GM12874 (cell line): ENCODE data around the gene TMEM154.

ENCODE experiments used
- TF ChIP-seq, protein P1 (sequence below): IDR thresholded peaks from 2 replicates; pipeline ENCODE4 v1.5.1; 2011; ENCODE audit warnings: low read depth, mild to moderate bottlenecking, control low read depth, low read length, moderate library complexity; ENCODE audit not compliant: insufficient read depth

The TMEM154 gene

DNA sequence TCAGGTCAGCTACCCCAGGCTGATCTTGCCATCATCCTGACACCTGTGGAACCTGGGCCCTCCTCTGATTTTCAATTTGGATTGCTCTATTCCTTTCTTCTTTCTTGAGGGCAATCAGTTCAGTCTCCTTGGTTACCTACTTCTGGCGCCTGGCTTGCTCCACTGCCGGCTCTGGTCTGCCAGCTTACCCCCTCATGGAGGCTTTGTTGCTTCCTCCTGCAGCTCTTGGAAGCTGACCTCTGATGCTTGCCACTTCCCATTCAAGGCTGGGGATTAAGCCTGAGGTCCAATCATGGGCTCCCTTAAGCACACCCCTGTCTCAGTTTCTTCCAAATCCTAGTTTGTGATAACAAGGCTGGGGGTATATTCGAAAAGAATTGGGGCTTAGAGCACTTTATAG lies 5.4 kb downstream of the TMEM154 start:
- TF ChIP-seq, protein P1, sequence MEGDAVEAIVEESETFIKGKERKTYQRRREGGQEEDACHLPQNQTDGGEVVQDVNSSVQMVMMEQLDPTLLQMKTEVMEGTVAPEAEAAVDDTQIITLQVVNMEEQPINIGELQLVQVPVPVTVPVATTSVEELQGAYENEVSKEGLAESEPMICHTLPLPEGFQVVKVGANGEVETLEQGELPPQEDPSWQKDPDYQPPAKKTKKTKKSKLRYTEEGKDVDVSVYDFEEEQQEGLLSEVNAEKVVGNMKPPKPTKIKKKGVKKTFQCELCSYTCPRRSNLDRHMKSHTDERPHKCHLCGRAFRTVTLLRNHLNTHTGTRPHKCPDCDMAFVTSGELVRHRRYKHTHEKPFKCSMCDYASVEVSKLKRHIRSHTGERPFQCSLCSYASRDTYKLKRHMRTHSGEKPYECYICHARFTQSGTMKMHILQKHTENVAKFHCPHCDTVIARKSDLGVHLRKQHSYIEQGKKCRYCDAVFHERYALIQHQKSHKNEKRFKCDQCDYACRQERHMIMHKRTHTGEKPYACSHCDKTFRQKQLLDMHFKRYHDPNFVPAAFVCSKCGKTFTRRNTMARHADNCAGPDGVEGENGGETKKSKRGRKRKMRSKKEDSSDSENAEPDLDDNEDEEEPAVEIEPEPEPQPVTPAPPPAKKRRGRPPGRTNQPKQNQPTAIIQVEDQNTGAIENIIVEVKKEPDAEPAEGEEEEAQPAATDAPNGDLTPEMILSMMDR, result no peak

DNA sequence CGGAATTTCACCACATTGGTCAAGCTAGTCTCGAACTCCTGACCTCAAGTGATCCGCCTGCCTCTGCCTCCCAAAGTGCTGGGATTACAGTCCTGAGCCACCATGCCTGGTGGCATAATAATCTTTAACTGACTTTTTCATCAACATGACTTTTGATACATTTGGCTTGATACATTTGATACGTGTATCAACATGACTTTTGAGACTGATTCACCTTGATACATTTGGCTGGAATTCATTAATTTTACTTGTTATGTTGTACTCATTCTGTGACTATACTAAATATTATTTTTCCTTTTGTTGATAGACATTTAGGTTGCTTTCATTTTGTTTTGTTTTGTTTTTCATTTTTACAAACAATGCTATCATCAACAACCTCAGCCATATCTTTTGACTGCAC lies 6.3 kb downstream of the TMEM154 start:
- TF ChIP-seq, protein P1, result no peak

GRCh38 chr4:152672206-152673092 lies 7.3 kb downstream of the TMEM154 start:
- TF ChIP-seq, protein P1, result no peak

DNA sequence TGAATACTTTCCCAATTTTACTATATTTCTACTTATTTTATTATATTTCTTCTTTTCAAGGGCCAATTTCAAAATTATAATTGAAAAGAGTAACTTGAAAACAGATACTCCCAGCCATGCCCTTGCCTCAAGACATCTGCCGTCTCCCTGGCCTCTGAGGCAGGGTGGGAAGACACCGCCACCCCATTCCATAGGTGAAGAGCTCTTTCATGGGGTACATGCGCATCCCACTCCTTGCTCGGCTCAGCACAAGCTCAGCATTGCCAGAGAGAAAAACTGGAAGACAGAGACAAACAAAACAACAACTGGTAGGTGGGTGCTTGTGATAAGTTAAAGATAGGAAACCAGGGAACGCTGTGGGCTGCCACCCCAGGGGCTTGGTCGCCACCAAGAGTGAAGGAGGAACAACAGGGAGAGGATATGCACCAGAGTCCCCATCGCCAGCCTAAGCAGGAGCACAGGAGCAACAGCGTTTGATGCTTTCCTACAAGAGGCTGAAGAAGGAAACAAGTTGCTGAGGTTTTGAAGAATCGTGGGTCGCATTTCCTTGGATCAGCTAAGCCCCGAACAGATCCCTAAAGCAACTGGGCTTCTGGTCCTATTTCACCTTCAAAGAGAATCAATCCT lies 11.3 kb downstream of the TMEM154 start:
- TF ChIP-seq, protein P1, result no peak

DNA sequence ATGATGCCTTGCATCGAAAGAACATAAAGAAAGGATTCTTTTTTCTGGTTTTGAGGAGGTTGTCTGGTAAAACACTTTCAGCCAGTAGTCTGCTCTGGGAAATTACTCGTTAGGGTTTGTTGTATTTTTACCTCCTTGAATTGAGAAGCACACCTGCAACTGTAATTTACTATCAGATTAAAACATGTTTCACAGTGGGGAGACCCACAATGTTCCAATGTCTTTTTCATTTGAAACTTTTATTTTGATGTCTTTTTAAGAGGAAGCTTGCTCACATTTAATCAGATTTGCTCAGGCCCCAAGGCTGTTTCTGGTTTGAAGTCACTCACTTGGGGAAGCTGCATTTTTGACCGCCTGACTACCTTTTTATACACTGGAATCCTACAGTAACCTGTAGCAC lies 12.0 kb downstream of the TMEM154 start:
- TF ChIP-seq, protein P1, result no peak

DNA sequence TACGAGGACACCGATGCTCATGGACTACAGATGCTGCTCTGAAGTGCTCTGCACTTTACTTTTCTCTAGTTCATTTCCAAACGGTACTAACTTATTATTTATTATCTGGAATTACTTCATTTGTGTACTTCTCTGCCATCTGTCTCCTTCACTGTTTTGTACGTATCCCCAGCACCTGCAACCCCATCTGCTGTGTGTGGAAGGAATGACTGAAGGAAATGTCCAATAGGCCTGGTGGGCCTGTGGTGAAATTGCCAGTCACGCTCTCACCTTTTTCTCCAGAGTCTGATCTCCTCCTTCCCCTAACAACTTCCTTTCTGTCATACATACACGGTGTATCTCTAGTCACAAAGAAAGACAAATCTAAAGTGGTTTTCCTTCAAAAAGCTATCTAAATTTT lies 12.9 kb downstream of the TMEM154 start:
- TF ChIP-seq, protein P1, result no peak

- TF ChIP-seq, protein P1, result no peak
These were observed 14.0 kb downstream of the TMEM154 start for GRCh38 chr4:152665691-152666395.
